GM19467 (cell line): ENCODE results near the gene SBK2.
"Not testable (repeated sequence)": the region's sequence is repeated elsewhere in the genome, so short reads cannot be mapped to it uniquely, and the experiment has no call there.

Experiments
- ATAC-seq: cut with Tn5 transposase; IDR thresholded peaks from one replicate; pipeline ENCODE4 v1.9.1; 2021; ENCODE audit warnings: mild to moderate bottlenecking, moderate library complexity; ENCODE audit not compliant: unreplicated experiment

SBK2 gene

DNA sequence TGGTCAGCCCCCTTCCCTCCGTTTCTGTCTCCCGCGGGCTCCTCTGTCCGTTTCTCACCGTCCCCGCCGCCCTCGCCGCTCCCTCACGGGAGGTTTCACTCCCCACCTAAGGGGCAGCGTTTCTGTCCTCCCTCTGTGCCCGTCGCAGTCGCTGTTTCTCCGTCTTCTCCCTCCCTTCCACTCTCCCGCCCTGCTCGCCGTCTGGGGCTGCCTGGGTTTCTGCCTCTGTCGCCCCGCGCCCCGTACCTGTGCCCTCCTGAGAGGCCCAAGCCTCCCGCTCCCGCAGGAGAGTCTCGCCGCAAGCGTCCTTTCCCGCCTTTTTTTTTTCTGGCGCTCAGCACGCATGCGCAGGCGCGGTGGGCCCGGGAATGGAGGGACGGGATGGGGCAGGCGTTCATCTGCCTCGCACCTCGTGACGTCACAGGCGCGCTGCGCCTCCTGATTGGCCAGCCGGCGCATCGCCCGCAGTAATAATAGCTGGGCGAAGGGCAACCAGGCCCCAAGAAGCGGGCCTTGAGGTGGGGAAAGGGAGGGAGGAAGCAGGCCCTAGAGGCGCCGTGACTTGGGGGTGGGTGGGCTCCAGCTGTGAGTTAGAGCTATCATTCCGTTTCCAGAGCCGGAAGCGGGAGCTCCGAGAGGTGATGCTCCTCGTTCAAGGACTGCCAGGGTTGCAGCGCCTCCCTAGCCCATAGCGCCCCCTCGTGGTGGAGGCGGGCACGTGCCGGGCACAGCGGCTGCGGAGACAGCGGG lies 33.3 kb downstream of the SBK2 start:
- ATAC-seq: peak; percentile 90

DNA sequence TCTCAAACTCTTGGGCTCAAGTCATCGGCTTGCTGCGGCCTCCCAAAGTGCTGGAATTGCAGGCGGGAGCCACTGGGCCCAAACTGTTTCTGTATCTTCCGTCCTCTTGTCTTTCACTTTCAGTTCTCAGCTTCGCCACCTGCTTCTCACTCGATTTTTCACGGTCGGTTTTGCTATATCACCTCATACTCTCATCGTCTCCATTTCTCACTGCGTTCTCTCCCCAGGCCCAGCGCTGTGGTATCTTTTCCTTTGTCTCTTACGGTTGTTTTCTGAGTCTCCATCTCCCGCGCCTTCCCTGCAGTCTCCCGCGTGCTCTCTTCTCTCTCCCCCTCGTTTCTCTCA lies 33.8 kb downstream of the SBK2 start:
- no peak for ATAC-seq

- no peak for ATAC-seq
These were observed 34.6 kb downstream of the SBK2 start for GRCh38 chr19:55502197-55502952.

- no peak for ATAC-seq
These were observed 36.5 kb downstream of the SBK2 start for GRCh38 chr19:55500368-55500952.

GRCh38 chr19:55498246-55498840 lies 38.6 kb downstream of the SBK2 start:
- ATAC-seq: no peak

DNA sequence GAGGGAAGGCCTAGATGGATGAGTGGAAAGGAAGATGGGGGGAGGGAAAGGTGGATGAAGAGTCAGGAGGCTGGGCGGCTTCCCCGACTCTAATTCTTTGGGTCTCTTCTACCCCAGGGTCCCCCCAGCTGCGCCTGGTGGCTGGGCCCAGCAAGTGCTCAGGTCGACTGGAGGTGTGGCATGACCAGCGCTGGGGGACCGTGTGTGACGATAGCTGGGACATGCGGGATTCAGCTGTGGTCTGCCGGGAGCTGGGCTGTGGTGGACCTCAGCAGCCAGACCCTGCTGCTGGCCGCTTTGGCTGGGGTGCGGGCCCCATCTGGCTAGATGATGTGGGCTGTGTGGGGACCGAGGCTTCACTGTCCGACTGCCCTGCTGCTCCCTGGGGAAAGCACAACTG lies 39.2 kb downstream of the SBK2 start:
- no peak for ATAC-seq

GRCh38 chr19:55496820-55497219 lies 40.1 kb downstream of the SBK2 start:
- not testable (repeated sequence) for ATAC-seq

- ATAC-seq: no peak
These were observed 41.1 kb downstream of the SBK2 start for GRCh38 chr19:55495646-55496349.

GRCh38 chr19:55494172-55494761 lies 42.7 kb downstream of the SBK2 start:
- no peak for ATAC-seq

- no peak for ATAC-seq
These were observed 43.2 kb downstream of the SBK2 start for GRCh38 chr19:55493645-55494171.

GRCh38 chr19:55493052-55493644 lies 43.8 kb downstream of the SBK2 start:
- no peak for ATAC-seq

- no peak for ATAC-seq
These were observed 44.5 kb downstream of the SBK2 start for GRCh38 chr19:55492362-55492944.

DNA sequence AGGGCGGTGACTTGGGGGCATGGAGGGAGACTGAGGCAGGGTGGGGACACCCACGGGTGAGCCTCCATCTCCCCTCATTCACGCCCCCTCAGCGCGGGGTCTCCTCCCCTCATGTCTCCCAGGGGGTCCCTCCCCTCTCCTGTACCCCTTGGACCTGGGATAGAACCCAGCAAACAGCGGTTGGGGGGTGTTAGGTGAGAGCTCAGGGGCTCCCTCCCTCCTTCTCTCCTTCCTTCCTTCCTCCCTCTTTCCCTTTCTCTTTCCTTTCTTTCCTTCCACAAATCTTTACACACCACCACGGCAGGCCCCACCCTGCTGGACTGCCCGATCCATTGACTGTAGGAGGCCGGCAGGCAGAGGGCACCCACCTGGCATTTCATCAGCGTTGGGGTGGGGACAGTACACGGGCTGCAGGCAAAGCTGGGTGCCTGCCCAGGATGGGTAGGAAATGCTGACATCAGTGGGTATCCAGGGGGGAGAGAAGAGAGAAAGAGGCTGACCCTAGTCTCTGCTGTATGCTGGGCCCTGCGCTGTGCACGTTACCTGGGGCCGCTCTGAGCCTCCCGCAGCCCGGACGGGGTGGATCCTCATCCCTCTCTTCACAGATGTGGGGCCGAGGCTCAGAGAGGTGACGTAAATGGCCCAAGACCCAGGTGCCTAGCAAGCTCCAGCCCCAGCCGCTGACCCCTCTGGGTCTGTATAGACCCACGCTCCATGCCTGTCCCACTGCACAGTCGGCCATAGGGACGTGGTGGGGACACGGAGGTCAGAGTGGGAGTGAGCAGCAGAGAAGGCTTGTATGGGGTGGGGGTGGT lies 45.2 kb downstream of the SBK2 start:
- ATAC-seq: no peak

GRCh38 chr19:55490478-55491432 lies 46.2 kb downstream of the SBK2 start:
- ATAC-seq: no peak

DNA sequence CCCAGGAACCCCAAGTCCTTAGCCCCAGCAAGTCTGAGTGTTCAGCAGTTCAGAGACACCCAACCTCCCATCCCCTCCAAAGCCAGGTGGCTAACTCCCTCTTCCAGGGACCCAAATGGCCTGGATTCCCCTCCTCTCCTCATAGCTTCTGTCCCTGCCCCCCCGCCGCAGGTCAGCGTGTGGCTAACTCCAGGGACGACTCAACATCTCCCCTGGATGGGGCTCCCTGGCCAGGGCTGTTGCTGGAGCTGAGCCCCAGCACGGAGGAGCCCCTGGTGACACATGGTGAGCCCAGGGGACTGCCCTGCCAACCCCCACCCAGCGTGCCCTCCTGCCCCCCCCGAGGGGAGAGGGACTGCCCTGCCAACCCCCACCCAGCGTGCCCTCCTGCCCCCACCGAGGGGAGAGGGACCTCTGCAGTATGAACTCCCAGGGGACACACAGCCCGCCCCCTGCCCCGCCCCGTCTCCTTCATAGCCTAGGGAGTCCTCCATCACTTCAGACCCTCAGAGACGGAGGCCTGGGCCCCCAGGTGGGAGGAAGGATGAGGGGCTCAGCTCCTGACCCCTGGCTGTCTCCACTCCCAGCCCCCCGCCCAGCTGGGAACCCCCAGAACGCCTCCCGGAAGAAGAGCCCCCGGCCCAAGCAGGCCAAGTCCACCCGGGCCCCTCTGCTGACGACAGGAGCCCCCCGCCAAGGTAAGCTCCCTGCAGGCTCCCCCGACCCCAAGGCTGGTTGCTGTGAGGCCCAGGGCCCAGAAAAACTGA lies 47.0 kb downstream of the SBK2 start:
- no peak for ATAC-seq

GRCh38 chr19:55488986-55489710 lies 47.8 kb downstream of the SBK2 start:
- no peak for ATAC-seq
